Body of pancreas (tissue), 4 donors: Measurements from ENCODE around the gene SYCE3. TPM values are rescaled to one million over a fixed set of nuclear protein-coding genes. Genes with fewer than 3 reads are reported as not detected.

ENCODE experiments used
- ATAC-seq: fragments of 150-250 bp; one replicate; pipeline ENCODE4 v1.9.1; 2016
- DNase-seq, 4 donors: peaks; one replicate each; pipeline ENCODE4 v3.0.0-alpha.2; 2019
- H3K27ac ChIP-seq, 4 donors: fragments of 200-600 bp; sonication (generic); 1 replicate in 3 of 4; 2 replicates in 1 of 4; pipeline versions ENCODE4 v1.5.1 to v1.6.1; 2016 to 2019; ENCODE audit warnings: mild to moderate bottlenecking in 1 of 4, mixed read lengths in 1 of 4, moderate library complexity in 1 of 4
- H3K27me3 ChIP-seq, 2 donors: fragments of 200-600 bp; sonication (generic); one replicate each; pipeline ENCODE4 v1.6.0; 2016; ENCODE audit warnings: mild to moderate bottlenecking in 1 of 2
- H3K36me3 ChIP-seq, 2 donors: fragments of 200-600 bp; sonication (generic); replicated peaks in 1 of 2; 2 replicates each; pipeline ENCODE4 v1.5.1; 2016; ENCODE audit warnings: low read depth in 2 of 2; ENCODE audit not compliant: insufficient read depth in 1 of 2
- H3K4me1 ChIP-seq: fragments of 200-600 bp; sonication (generic); one replicate; pipeline ENCODE4 v1.6.0; 2016
- H3K4me3 ChIP-seq, 2 donors: fragments of 200-600 bp; sonication (generic); 1 replicate in 1 of 2; 2 replicates in 1 of 2; pipeline ENCODE4 v1.5.1; 2016 to 2019
- H3K9me3 ChIP-seq, 3 donors: fragments of 200-600 bp; sonication (generic); 1 replicate in 2 of 3; 2 replicates in 1 of 3; pipeline ENCODE4 v1.5.1; 2016
- CTCF ChIP-seq, 7 experiments: fragments of 450-650 bp in 4 of 7; fragments of 200-600 bp in 3 of 7; sonication (generic) in 3 of 7; IDR thresholded peaks; one replicate each; pipeline ENCODE4 v1.5.1; 2016 to 2019; ENCODE audit warnings: antibody characterized with exemption in 7 of 7
- POLR2A ChIP-seq, 3 donors: fragments of 450-650 bp; IDR thresholded peaks; one replicate each; pipeline ENCODE4 v1.6.1; 2016; ENCODE audit warnings: antibody characterized with exemption in 3 of 3, mild to moderate bottlenecking in 2 of 3
- WGBS, 2 donors: methylation state at CpG; one replicate each; pipeline ENCODE4 v1.1.5; 2017; 5-methylcytosine and 5-hydroxymethylcytosine counted together
- intact Hi-C: fragments of 100-400 bp; cut with DNase I; formaldehyde crosslinking; loops from one replicate; pipeline ENCODE4 v1.15.1; 2023
- total RNA-seq, 2 donors: library from RNA; depleted of rRNA; stranded (reverse); fragments of >200 nt; gene quantifications; one replicate each; pipeline ENCODE4 v1.1.0, GENCODE V29; 2016

SYCE3 gene
- total RNA-seq, 2 donors from 2014 or later, result not detected

GRCh38 chr22:50548040-50548920 is 14.4 kb downstream of the SYCE3 start:
- H3K4me3 ChIP-seq, result no peak overlapping the region
- DNase-seq (peak in 3 of 4 donors; percentile 39 to 49 (median 45)), ATAC-seq (peak; percentile 47)
- H3K9me3 ChIP-seq, result no peaks in the 10 kb centered on the region
- H3K27ac ChIP-seq, result no peak overlapping the region
- WGBS, 2 donors, result 0 to 21% methylated on average over 7 to 34 of the region's 56 CpGs
- H3K27me3 ChIP-seq, result peaks cover 0 to 23% of the 10 kb centered on the region in 2 donors
- TF ChIP-seq CTCF (IDR thresholded peaks at IDR 0.05) (no peak), POLR2A (IDR thresholded peaks at IDR 0.05) (no peak)
- H3K36me3 ChIP-seq, result no peaks in the 10 kb centered on the region
- peaks cover 22% of the 10 kb centered on the region for H3K4me1 ChIP-seq
- intact Hi-C loops, result no loop called here

DNA sequence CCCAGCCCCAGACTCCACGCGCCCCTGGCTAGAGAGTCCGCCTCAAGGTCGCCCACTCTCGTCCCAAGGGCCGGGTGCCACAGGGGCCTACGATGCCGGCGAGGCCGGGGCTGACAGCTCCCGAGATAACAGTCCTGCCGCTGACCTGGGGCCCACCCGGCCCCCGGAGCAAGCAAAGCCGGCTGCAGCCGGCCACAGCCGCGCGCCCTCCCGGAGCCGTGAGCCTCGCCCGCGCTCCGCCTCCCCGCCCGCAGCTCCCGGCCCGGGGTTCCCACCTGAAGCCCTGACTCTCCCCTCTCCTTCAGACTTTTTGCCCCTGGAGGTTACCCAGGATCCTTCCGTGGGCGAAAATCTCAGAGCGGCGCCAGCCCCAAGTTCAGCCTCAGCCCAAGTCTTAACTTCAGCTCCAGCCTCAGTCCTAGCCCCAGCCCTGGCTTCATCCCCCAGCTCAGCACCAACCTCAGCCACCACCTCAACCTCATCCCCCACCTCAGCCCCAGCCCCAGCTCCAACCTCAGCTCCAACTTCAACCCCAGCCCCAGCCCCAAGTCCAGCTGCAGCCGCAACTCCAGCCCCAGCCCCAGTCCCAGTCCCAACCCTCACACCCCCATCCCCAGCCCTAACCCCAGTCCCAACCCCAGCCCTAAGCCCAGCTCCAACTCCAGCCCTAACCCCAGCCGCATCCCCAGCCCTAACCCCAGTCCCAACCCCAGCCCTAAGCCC is 15.3 kb downstream of the SYCE3 start:
- 36 to 37% methylated on average over 17 to 33 of the region's 35 CpGs for WGBS, 2 donors
- intact Hi-C loops, result no loop called here
- peaks cover 22% of the 10 kb centered on the region for H3K4me1 ChIP-seq
- no peaks in the 10 kb centered on the region for H3K9me3 ChIP-seq
- no peak overlapping the region for H3K27ac ChIP-seq
- TF ChIP-seq POLR2A (IDR thresholded peaks at IDR 0.05) (no peak), CTCF (IDR thresholded peaks at IDR 0.05) (no peak)
- H3K4me3 ChIP-seq, result no peak overlapping the region
- H3K36me3 ChIP-seq, result no peaks in the 10 kb centered on the region
- DNase-seq (no peak), ATAC-seq (no peak)
- H3K27me3 ChIP-seq, result peaks cover 0 to 23% of the 10 kb centered on the region in 2 donors

GRCh38 chr22:50546326-50547262 is 16.1 kb downstream of the SYCE3 start:
- TF ChIP-seq CTCF (IDR thresholded peaks at IDR 0.05) (no peak), POLR2A (IDR thresholded peaks at IDR 0.05) (no peak)
- Histone ChIP-seq H3K36me3 (no peaks in the 10 kb centered on the region), H3K27ac (no peak overlapping the region), H3K9me3 (no peaks in the 10 kb centered on the region), H3K27me3 (peaks cover 0 to 23% of the 10 kb centered on the region in 2 donors), H3K4me1 (peaks cover 22% of the 10 kb centered on the region), H3K4me3 (no peak overlapping the region)
- no peak for DNase-seq
- whole genome bisulfite sequencing, 2 donors, result 70% methylated on average over 49 of the region's 78 CpGs; no CpG with 5 or more reads in 1 of the 2 donors
- ATAC-seq, result no peak
- intact Hi-C loops, result no loop called here

DNA sequence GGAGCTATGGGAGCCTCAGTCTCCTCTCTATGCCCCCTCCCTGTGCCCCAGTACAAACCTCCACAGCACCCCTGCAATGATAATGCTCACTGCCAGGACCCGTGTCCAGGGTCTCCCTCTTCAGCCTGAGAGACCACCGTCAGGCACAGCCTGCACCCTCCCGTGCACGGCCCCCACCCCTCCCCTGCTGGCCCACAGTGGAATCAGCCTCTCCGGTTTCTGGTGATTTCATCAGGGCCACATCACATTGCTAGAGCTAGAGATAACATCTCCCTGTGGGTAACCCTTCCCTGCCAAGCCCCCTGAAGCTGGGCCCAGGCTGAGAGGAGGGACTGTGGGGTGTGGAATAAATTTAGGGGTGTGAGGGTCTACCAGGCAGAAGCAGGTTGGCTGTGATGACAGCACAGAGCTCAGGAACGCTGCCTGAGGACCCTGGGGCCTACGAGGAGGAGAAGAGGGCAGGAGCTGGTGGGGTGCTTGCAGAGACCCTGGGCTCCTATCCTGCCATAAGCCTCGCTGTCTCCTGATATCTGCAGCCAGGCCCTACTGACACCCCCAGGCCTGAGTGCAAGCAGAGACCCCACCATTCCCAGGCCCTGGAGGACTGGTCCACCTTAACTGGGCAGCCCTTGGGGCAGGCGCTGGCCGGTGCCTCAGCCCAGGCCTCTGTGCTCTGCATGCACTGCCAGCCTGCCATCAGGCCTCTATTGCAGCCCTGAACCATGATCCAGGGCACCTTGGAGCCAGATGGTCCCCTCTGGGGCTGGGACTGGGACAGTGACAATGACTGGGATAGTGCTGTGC is 17.0 kb downstream of the SYCE3 start, which contains the start of gene KLHDC7B:
KLHDC7B (plus strand) TSS at position 378 of the 804 bp plus-strand sequence; CDS start at position 723, 345 bp downstream.
- H3K27me3 ChIP-seq, result peaks cover 0 to 23% of the 10 kb centered on the region in 2 donors
- WGBS, 2 donors, result 68 to 70% methylated on average over 4 to 9 of the region's 10 CpGs
- peaks cover 22% of the 10 kb centered on the region for H3K4me1 ChIP-seq
- no peak within 1 kb of the TSS for H3K4me3 ChIP-seq
- H3K36me3 ChIP-seq, result no peaks in the 10 kb centered on the region
- TF ChIP-seq POLR2A (IDR thresholded peaks at IDR 0.05), result no peak
- no peak for TF ChIP-seq CTCF (IDR thresholded peaks at IDR 0.05)
- intact Hi-C loops, result no loop called here
- ATAC-seq, result no peak
- peak within 1 kb of the TSS in 2 of 4 donors; percentile 42 to 90 for H3K27ac ChIP-seq
- no peaks in the 10 kb centered on the region for H3K9me3 ChIP-seq
- DNase-seq, result no peak
